ENCODE results near the gene SCD.
"Not testable (repeated sequence)": the region's sequence is repeated elsewhere in the genome, so short reads cannot be mapped to it uniquely, and the experiment has no call there.

Gene SCD

DNA sequence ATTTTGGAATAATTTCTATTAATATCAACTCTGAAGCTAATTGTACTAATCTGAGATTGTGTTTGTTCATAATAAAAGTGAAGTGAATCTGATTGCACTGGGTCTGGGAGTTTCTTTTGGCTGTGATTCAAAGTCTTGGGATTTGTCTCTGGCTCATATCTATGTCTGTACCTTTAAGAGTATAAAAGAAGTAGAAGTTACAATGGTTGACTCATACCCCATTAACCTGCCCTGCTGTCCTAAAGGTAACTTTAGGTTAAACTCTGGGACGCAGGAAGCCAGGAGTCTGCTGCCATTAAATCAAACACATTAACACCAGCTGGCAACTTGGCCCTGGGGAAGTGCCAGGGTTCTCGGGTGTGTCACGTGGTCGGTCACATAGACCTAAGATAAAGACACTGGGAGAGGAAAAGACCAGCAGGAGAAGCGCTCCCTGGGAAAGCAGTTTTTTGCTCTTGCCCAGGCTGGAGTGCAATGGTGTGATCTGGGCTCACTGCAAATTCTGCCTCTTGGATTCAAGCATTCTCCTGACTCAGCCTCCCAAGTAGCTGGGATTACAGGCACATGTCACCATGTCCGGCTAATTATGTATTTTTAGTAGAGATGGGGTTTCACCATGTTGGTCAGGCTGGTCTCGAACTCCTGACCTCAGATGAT, 17.8 kb downstream of the SCD start:
- FAIRE-seq, result no peak
- TF ChIP-seq POLR2AphosphoS5 (IDR thresholded peaks at IDR 0.05; ENCODE audit: low read depth, low read length) (no peak), POLR2A (IDR thresholded peaks at IDR 0.05; ENCODE audit: low read depth, low read length) (no peak), TAF1 (IDR thresholded peaks at IDR 0.05; ENCODE audit: borderline replicate concordance, low read depth, low read length) (no peak)
- no peak for DNase-seq (ENCODE audit: insufficient read length)

DNA sequence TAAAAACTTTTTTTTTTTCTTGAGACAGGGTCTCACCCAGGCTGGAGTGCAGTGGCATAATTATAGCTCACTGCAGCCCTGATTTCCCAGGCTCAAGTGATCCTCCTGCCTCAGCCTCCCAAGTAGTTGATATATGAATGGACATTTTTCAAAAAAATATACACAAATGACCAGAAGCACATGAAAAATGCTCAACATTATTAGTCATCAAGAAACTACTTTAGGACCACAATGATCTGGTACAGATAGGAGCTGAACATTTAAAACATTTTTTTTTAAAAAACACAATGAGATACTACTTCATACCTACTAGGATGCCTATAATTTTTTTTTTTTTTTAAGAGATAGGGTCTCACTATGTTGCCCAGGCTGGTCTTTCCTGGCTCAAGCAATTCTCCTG, 21.7 kb downstream of the SCD start:
- FAIRE-seq (no peak), DNase-seq (ENCODE audit: insufficient read length) (no peak)
- TF ChIP-seq TAF1 (IDR thresholded peaks at IDR 0.05; ENCODE audit: borderline replicate concordance, low read depth, low read length), result no peak
- no peak for TF ChIP-seq POLR2A (IDR thresholded peaks at IDR 0.05; ENCODE audit: low read depth, low read length)
- no peak for TF ChIP-seq POLR2AphosphoS5 (IDR thresholded peaks at IDR 0.05; ENCODE audit: low read depth, low read length)

DNA sequence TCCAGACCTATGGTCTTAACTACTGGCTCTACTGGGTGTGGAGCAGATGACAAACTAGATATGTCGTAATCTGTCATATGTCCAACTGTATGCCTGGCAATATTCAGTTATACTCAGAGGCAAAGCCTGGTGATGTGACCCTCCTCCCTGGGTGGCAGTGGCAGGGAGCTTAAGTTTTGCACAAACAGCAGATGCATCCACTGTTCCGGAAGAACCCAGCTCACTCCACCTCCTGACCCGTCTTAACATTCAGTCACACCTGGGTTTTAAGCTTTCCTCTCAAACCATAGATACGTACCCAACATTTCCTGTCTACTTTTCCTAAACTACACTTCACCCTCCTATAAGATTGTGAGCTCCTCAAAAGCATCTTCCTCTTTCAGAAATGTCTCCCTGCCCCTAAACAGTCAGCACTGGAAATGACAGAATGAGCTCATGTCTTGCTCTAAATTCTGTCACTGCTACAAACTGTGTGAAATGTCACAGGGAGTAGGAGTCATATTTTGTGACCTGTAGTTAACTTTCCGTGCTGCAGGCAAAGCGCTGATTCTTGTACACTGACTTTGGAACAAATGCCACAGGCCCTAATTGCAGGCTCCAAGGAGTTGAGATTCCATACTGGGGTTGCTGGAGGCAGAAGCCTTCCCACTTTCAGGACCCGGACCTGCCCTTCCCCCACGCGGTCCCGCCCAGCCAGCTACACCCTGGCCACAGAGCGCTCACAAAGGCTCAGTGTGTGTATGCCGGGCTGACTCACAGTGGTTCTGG, 23.9 kb downstream of the SCD start:
- DNase-seq (ENCODE audit: insufficient read length) (no peak), FAIRE-seq (peak; percentile 36)
- no peak for TF ChIP-seq TAF1 (IDR thresholded peaks at IDR 0.05; ENCODE audit: borderline replicate concordance, low read depth, low read length)
- TF ChIP-seq POLR2AphosphoS5 (IDR thresholded peaks at IDR 0.05; ENCODE audit: low read depth, low read length), result no peak
- no peak for TF ChIP-seq POLR2A (IDR thresholded peaks at IDR 0.05; ENCODE audit: low read depth, low read length)

DNA sequence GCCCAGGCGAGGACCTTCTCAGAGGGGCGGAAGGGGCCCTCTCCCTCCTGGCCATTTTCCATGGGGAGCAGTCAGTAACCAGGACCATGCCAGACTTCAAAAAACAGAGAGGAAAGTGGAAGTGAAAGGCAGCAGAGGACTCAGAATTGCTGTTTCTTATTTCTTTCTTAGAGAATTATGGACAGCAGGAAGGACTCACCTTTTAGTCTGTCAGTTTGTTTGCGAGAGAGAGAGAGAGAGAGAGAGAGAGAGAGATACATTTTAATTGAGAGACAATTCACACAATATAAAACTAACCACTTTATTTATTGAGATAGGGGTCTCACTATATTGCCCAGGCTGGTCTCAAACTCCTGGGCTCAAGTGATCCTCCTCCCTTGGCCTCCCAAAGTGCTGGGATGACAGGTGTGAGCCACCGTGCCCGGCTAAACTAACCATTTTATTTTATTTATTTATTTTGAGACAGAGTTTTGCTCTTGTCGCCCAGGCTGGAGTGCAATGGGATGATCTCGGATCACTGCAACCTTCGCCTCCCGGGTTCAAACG, 24.5 kb downstream of the SCD start:
- no peak for TF ChIP-seq POLR2AphosphoS5 (IDR thresholded peaks at IDR 0.05; ENCODE audit: low read depth, low read length)
- TF ChIP-seq POLR2A (IDR thresholded peaks at IDR 0.05; ENCODE audit: low read depth, low read length), result no peak
- TF ChIP-seq TAF1 (IDR thresholded peaks at IDR 0.05; ENCODE audit: borderline replicate concordance, low read depth, low read length), result no peak
- no peak for FAIRE-seq
- no peak for DNase-seq (ENCODE audit: insufficient read length)

DNA sequence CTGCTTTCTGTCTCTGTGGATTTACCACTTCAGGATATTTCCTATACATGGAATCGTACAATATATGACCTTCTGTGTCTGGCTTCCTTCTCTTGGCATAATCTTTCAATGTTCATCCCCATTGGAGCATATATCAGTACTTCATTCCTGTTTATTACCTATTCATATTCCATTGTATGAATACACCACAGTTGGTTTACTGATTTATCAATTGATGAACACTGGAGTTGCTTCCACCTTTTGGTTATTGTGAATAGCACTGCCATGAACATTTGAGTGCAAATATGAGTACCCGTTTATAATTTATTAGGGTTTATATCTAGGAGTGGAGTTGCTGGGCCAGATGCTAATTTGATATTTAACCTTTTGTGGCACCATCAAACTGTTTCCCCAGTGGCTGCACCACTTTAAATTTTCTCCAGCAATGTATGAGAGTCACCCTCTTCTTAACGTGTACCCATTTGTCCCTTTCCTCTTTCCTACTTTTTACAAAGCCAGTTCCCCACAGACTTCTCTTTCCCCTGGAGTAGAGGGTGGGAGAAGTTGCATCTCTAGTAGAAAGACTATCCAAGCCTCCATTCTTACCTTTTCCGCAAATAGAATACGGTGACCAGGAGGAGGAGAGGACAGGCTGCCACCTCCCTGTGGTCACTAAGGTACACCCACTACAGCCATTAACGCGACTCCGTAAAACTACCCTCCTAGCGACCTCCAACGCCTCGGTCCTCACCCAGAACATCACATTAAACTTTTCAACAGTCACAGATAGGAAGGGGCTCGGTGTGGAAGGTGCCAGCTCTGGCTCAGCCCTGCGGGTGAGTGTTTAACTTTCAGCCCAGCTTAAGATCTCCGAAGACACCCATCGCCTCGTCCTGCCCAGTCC, 25.6 kb downstream of the SCD start:
- TF ChIP-seq POLR2AphosphoS5 (IDR thresholded peaks at IDR 0.05; ENCODE audit: low read depth, low read length) (no peak), TAF1 (IDR thresholded peaks at IDR 0.05; ENCODE audit: borderline replicate concordance, low read depth, low read length) (no peak), POLR2A (IDR thresholded peaks at IDR 0.05; ENCODE audit: low read depth, low read length) (no peak)
- DNase-seq (ENCODE audit: insufficient read length), result no peak
- no peak for FAIRE-seq

DNA sequence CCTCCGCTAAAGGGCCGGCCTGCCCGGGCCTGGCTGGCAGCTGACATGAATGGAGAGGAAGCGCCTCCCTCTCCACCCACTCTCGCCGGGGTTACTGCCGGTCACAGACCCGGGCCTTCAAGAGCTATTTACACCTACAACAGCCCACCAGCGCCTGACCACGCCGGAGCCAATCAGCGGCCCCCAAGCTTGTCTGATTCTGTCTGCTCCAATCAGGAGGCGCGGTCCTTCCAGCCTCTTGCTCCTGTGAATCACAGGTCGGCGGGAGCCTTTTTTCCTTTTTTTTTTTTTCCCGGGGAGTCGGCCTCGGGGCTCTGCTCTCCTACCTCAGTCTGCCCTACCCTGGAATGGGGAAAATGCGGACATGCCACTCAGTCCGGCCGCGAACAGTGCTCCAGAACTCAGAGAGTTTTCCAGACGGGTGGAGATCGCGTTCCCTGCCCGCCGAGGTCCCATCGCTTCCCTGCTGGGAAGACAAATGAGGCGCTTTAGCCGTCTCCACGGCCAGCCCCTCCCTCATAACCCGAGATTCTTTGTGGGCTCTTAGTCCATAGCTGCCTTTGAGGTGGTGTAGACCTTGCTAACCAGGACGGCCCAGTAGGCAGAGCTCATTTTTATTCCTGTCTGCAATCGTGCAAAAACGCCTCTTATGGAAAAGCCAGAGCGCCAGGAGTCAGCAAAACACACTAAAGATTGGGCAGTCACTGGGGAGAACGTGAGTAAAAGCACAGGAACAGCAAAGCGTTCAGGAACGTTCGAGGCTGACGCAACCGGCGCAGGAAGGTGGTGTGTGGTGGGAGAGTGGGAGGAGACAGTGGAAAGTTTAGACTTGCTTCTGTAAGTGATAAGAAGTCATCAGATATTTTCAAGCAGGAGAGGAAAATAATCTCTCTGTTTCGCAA, 26.5 kb downstream of the SCD start:
- DNase-seq (ENCODE audit: insufficient read length), result peak; percentile 85
- FAIRE-seq, result peak; percentile 90
- TF ChIP-seq POLR2A (IDR thresholded peaks at IDR 0.05; ENCODE audit: low read depth, low read length), result peak; percentile 29; the same call in 1 of the 2 replicates
- 0 out of 2 replicates have a peak, but pooled peaks have one; percentile 20 for TF ChIP-seq POLR2AphosphoS5 (IDR thresholded peaks at IDR 0.05; ENCODE audit: low read depth, low read length)
- 0 out of 2 replicates have a peak, but pooled peaks have one; percentile 31 for TF ChIP-seq TAF1 (IDR thresholded peaks at IDR 0.05; ENCODE audit: borderline replicate concordance, low read depth, low read length)

DNA sequence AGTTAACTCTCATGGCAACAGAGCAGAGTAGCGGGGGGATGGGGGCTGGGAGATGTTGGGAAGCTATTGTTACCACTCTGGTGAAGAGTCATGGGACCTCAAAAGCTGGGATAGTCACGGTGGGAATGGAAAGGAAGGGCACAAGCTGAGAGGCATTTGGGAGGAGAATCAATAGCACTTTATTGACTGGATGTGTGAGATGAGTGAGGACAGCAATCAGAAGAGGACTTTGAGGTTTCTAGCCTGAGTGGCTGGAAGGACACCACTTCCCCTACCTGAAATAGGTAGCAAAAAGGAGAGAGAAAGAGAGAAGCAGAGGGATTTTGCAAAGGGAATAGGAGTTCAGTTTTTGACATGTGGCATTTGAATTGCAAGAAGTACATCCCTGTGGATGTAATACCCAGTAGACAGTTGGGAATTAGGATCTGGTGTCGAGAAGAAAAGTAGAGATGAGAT, 27.2 kb downstream of the SCD start:
- FAIRE-seq (no peak), DNase-seq (ENCODE audit: insufficient read length) (no peak)
- TF ChIP-seq TAF1 (IDR thresholded peaks at IDR 0.05; ENCODE audit: borderline replicate concordance, low read depth, low read length) (no peak), POLR2A (IDR thresholded peaks at IDR 0.05; ENCODE audit: low read depth, low read length) (no peak), POLR2AphosphoS5 (IDR thresholded peaks at IDR 0.05; ENCODE audit: low read depth, low read length) (no peak)

- not testable (repeated sequence) for DNase-seq (ENCODE audit: insufficient read length); FAIRE-seq
These were observed 27.8 kb downstream of the SCD start for GRCh38 chr10:100374677-100375353.

DNA sequence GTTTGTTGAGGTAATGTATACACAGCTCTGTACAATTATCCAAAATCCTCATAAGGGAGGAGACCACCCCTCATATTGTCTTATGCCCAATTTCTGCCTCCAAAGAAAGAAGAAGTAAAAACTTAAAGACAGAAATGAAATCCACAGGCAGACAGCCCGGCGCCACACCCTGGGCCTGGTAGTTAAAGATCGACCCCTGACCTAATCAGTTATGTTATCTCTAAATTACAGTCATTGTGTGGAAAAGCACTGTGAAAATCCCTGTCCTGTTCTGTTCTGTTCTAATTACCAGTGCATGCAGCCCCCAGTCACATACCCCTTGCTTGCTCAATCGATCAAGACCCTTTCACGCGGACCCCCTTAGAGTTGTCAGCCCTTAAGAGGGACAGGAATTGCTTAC, 29.6 kb downstream of the SCD start:
- DNase-seq (ENCODE audit: insufficient read length); FAIRE-seq: not testable (repeated sequence)

DNA sequence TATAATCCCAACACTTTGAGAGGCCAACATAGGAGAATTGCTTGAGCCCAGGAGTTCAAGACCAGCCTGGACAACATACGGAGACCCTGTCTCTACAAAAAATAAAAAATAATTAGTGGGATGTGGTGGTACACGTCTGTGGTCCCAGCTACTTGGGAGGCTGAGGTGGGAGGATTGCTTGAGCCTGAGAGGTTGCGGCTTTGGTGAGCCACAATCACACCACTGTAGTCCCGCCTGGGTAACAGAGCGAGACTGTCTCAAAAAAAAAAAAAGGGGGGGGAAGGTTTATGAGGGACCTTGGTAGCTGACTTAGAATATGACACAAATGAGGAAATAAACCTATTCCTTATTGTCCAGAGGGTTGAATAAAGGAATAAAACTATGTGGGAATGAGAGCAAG, 30.8 kb downstream of the SCD start:
- FAIRE-seq, result no peak
- TF ChIP-seq TAF1 (IDR thresholded peaks at IDR 0.05; ENCODE audit: borderline replicate concordance, low read depth, low read length) (no peak), POLR2AphosphoS5 (IDR thresholded peaks at IDR 0.05; ENCODE audit: low read depth, low read length) (no peak), POLR2A (IDR thresholded peaks at IDR 0.05; ENCODE audit: low read depth, low read length) (no peak)
- no peak for DNase-seq (ENCODE audit: insufficient read length)
